Suprapubic skin (tissue), 4 donors: ENCODE results near the gene KAZN. TPM values are rescaled to one million over a fixed set of nuclear protein-coding genes. Genes with fewer than 3 reads are reported as not detected.
"Not testable (repeated sequence)": the region's sequence is repeated elsewhere in the genome, so short reads cannot be mapped to it uniquely, and the experiment has no call there.

Source experiments
- DNase-seq, 2 donors: peaks; one replicate each; pipeline ENCODE4 v3.0.0-alpha.2; 2019; ENCODE audit warnings: low spot score in 2 of 2
- H3K27ac ChIP-seq: fragments of 200-600 bp; sonication (generic); one replicate; pipeline ENCODE4 v1.5.1; 2019
- H3K27me3 ChIP-seq: fragments of 200-600 bp; sonication (generic); one replicate; pipeline ENCODE4 v1.5.1; 2019
- H3K36me3 ChIP-seq: fragments of 200-600 bp; sonication (generic); one replicate; pipeline ENCODE4 v1.5.1; 2019
- H3K4me1 ChIP-seq: fragments of 200-600 bp; sonication (generic); one replicate; pipeline ENCODE4 v1.5.1; 2019
- H3K4me3 ChIP-seq: fragments of 200-600 bp; sonication (generic); one replicate; pipeline ENCODE4 v1.5.1; 2019; ENCODE audit warnings: mild to moderate bottlenecking
- H3K9me3 ChIP-seq: fragments of 200-600 bp; sonication (generic); one replicate; pipeline ENCODE4 v1.5.1; 2019
- EP300 ChIP-seq: sonication (generic); formaldehyde crosslinking; IDR thresholded peaks from one replicate; pipeline ENCODE4 v1.6.1; 2017; ENCODE audit warnings: antibody characterized with exemption
- POLR2A ChIP-seq, 2 donors: fragments of 450-650 bp; IDR thresholded peaks; one replicate each; pipeline ENCODE4 v1.6.1; 2017; ENCODE audit warnings: antibody characterized with exemption in 2 of 2, mild to moderate bottlenecking in 2 of 2, moderate library complexity in 2 of 2
- POLR2AphosphoS5 ChIP-seq, 3 donors: sonication (generic); formaldehyde crosslinking; IDR thresholded peaks; one replicate each; pipeline ENCODE4 v1.6.1; 2017; ENCODE audit warnings: antibody characterized with exemption in 3 of 3
- WGBS: methylation state at CpG from one replicate; pipeline ENCODE4 v1.1.5; 2018; 5-methylcytosine and 5-hydroxymethylcytosine counted together
- total RNA-seq, 4 donors: library from RNA; depleted of rRNA; stranded (reverse); fragments of >200 nt; gene quantifications; one replicate each; pipeline ENCODE4 v1.1.0, GENCODE V29; 2016
- TF ChIP-seq, protein P1 (sequence below), 2 donors: fragments of 200-600 bp in 1 of 2; fragments of 450-650 bp in 1 of 2; sonication (generic) in 1 of 2; IDR thresholded peaks; one replicate each; pipeline ENCODE4 v1.5.1; 2016 to 2019; ENCODE audit warnings: antibody characterized with exemption in 2 of 2, mild to moderate bottlenecking in 1 of 2, moderate library complexity in 1 of 2

The KAZN gene
- total RNA-seq, 4 donors from 2014 or later: 29.2 to 37.5 (median 31.7) TPM

DNA sequence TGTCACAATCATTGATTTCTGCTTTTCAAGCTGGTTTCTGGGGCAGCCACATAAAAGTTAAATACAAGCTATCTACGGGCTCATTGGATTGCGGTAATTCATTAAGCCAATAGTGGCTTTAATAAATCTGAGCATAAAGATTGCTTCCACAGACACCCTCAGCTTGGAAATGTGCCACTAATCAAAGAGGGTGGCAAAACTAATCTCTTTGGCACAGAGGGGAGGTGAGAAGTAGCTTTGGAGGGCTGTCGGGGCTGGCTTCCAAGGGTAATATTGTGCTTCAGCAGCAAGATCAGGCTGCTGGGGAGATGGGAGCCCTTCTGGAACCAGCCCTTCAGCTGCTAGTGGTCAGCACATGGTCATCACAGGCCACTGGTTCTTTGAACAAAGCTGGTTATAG is 21.2 kb upstream of the KAZN start:
- no peak overlapping the region for H3K27ac ChIP-seq
- WGBS: 88% methylated on average over 3 of the region's 3 CpGs
- no peak for TF ChIP-seq EP300
- no peak for TF ChIP-seq POLR2AphosphoS5 (IDR thresholded peaks at IDR 0.05)
- no peak for TF ChIP-seq POLR2A (IDR thresholded peaks at IDR 0.05)
- TF ChIP-seq, protein P1, sequence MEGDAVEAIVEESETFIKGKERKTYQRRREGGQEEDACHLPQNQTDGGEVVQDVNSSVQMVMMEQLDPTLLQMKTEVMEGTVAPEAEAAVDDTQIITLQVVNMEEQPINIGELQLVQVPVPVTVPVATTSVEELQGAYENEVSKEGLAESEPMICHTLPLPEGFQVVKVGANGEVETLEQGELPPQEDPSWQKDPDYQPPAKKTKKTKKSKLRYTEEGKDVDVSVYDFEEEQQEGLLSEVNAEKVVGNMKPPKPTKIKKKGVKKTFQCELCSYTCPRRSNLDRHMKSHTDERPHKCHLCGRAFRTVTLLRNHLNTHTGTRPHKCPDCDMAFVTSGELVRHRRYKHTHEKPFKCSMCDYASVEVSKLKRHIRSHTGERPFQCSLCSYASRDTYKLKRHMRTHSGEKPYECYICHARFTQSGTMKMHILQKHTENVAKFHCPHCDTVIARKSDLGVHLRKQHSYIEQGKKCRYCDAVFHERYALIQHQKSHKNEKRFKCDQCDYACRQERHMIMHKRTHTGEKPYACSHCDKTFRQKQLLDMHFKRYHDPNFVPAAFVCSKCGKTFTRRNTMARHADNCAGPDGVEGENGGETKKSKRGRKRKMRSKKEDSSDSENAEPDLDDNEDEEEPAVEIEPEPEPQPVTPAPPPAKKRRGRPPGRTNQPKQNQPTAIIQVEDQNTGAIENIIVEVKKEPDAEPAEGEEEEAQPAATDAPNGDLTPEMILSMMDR (IDR thresholded peaks at IDR 0.05): no peak
- no peak overlapping the region for H3K4me3 ChIP-seq
- no peaks in the 10 kb centered on the region for H3K9me3 ChIP-seq
- H3K27me3 ChIP-seq: no peaks in the 10 kb centered on the region
- no peaks in the 10 kb centered on the region for H3K4me1 ChIP-seq
- no peak for DNase-seq
- H3K36me3 ChIP-seq: no peaks in the 10 kb centered on the region

DNA sequence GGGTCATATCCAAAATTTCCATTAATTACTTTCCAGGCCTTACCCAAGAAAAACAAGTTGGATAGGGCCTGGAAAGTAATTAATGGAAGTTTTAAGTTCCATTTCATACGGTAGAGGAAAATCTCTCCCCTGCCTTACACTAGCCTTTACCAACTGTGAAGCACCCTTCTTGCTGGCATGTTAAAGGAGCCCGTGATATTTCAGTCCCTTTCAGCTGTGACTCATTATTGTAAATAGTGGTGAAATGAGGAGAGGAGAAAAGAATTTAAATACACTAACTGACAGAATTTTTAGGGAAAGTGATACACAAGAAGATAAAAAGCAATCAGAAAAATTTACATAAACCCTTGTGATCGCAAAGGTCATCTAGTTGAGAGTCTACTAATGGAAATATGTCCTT is 20.3 kb upstream of the KAZN start:
- no peaks in the 10 kb centered on the region for H3K4me1 ChIP-seq
- no peaks in the 10 kb centered on the region for H3K36me3 ChIP-seq
- 82% methylated on average over 3 of the region's 3 CpGs for WGBS
- DNase-seq: no peak
- no peak overlapping the region for H3K27ac ChIP-seq
- TF ChIP-seq, protein P1 (IDR thresholded peaks at IDR 0.05): no peak
- no peak for TF ChIP-seq POLR2AphosphoS5 (IDR thresholded peaks at IDR 0.05)
- TF ChIP-seq POLR2A (IDR thresholded peaks at IDR 0.05): no peak
- TF ChIP-seq EP300: no peak
- H3K9me3 ChIP-seq: no peaks in the 10 kb centered on the region
- no peaks in the 10 kb centered on the region for H3K27me3 ChIP-seq
- H3K4me3 ChIP-seq: no peak overlapping the region

DNA sequence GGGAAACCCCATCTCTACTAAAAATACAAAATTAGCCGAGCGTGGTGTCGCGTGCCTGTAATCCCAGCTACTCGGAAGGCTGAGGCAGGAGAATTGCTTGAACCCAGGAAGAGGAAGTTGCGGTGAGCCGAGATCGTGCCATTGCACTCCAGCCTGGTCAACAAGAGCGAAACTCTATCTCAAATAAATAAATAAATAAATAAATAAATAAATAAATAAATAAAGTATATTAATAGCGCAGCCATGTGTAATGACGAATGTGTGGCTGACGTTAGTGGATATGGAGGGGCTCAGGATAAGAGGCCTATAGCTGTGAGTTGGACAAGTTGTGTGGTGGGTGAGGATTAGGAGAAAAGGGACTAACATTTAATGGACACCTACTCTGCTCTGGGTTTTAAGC is 18.2 kb upstream of the KAZN start:
- not testable (repeated sequence) for H3K4me3 ChIP-seq, H3K27me3 ChIP-seq, H3K36me3 ChIP-seq, H3K4me1 ChIP-seq, H3K9me3 ChIP-seq, DNase-seq, H3K27ac ChIP-seq
- WGBS: 97% methylated on average over 12 of the region's 12 CpGs

DNA sequence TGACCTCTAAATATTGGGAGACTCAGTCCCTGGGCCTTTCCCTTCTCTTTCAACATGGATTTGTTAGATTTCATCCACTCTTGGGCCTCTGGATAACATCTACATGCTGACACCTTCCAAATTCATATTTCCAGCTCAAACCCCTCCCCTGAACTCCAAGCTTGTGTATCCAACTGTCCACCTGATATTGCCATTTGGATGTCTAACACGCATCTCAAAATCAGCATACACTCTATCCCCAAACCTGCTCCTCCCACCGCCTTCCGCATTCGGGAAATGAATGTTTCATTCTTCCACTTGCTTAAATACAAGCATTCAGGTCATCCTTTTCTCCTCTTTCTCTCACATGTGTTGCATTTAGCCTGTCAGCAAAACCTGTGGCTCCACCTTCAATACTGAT is 17.5 kb upstream of the KAZN start:
- no peak for DNase-seq
- no peaks in the 10 kb centered on the region for H3K9me3 ChIP-seq
- WGBS: 97% methylated on average over 4 of the region's 4 CpGs

DNA sequence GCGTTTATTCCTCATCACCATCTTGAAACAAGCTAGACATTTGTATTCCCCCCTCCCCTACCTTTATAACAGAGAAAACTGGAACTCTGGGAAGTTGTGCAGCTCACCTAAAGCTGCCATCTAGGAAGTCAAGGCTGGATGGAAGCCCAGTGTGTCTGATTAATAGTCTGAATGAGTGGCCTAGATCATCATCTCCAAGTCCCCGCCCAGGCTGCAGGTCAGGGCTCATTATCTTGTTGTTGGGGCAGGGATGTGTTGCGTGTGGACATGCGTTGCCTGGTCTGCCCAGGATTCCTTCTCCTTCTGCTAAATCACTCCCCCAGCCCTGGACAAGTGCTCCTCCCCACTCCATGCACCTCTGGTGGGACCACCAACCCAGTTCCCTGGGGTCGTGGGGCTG is 14.7 kb upstream of the KAZN start:
- Histone ChIP-seq H3K27me3 (no peaks in the 10 kb centered on the region), H3K36me3 (no peaks in the 10 kb centered on the region), H3K4me3 (no peak overlapping the region), H3K27ac (no peak overlapping the region), H3K4me1 (peaks cover 2% of the 10 kb centered on the region), H3K9me3 (no peaks in the 10 kb centered on the region)
- no peak for DNase-seq
- TF ChIP-seq POLR2A (IDR thresholded peaks at IDR 0.05) (no peak), EP300 (no peak), POLR2AphosphoS5 (IDR thresholded peaks at IDR 0.05) (no peak)
- TF ChIP-seq, protein P1 (IDR thresholded peaks at IDR 0.05): no peak
- 80% methylated on average over 5 of the region's 5 CpGs for WGBS

More for the DNA sequence above, 17.5 kb upstream of the KAZN start:
- Histone ChIP-seq H3K27me3 (no peaks in the 10 kb centered on the region), H3K36me3 (no peaks in the 10 kb centered on the region), H3K4me1 (peaks cover 2% of the 10 kb centered on the region), H3K4me3 (no peak overlapping the region), H3K27ac (no peak overlapping the region)
- no peak for TF ChIP-seq POLR2A (IDR thresholded peaks at IDR 0.05)
- TF ChIP-seq, protein P1 (IDR thresholded peaks at IDR 0.05): no peak
- no peak for TF ChIP-seq EP300
- no peak for TF ChIP-seq POLR2AphosphoS5 (IDR thresholded peaks at IDR 0.05)

DNA sequence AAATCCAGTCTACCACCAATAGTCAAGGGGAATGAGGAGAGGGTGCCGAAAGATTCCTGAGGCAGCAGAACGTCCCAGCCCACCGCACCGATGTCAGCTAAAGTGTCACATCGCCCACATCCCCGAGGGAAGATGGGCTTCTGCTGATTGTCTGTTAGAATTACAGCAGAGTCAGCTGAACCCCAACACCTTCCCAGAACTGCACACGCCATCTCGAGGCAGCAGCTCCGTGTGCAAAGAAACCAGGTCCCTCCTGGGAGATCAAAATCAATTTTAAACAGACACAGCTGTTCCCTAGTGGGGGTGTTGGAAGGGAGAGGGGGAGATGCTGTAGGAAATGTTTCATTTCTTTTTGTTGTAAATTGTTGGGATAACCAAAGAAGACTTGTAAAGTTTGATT is 12.8 kb upstream of the KAZN start:
- Histone ChIP-seq H3K4me1 (peaks cover 2% of the 10 kb centered on the region), H3K36me3 (no peaks in the 10 kb centered on the region), H3K9me3 (no peaks in the 10 kb centered on the region), H3K27me3 (no peaks in the 10 kb centered on the region), H3K4me3 (no peak overlapping the region), H3K27ac (no peak overlapping the region)
- 89% methylated on average over 6 of the region's 9 CpGs for WGBS
- TF ChIP-seq POLR2A (IDR thresholded peaks at IDR 0.05) (no peak), POLR2AphosphoS5 (IDR thresholded peaks at IDR 0.05) (no peak), EP300 (no peak)
- TF ChIP-seq, protein P1 (IDR thresholded peaks at IDR 0.05): no peak
- no peak for DNase-seq
